GM18870 (cell line): ENCODE measurements around the gene TCF15.

Experiments
- ATAC-seq: cut with Tn5 transposase; IDR thresholded peaks from one replicate; pipeline ENCODE4 v1.9.1; 2021; ENCODE audit warnings: moderate library complexity; ENCODE audit not compliant: unreplicated experiment

TCF15 gene

DNA sequence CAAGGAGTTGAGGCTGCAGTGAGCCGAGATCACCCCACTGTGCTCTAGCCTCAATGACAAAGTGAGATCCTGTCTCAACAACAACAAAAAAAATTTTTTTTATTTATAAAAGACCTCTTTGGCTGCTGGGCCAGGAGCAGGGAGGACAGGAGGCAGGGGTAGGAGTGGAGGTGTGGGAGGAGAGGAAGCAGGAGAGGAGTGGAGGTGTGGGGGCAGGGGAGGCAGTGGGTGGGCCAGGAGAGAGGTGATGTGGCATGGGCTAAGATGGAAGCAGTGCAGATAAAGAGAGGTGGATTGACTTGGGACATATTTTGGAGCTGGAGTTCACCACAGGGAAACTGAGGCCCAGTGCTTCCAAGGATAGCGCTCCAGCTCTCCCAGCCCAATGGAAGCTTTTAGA lies 53.1 kb downstream of the TCF15 start:
- ATAC-seq, result no peak

GRCh38 chr20:555976-556385 lies 54.1 kb downstream of the TCF15 start:
- ATAC-seq, result no peak
